ENCODE data around the gene GLRB. TPM values are rescaled to one million over a fixed set of nuclear protein-coding genes. Genes with fewer than 3 reads are reported as not detected.
"Not testable (repeated sequence)": the region's sequence is repeated elsewhere in the genome, so short reads cannot be mapped to it uniquely, and the experiment has no call there.

Gene GLRB
- total RNA-seq, 1 donor from 2014 or later = 9.9 TPM

- DNase-seq (ENCODE audit: missing footprints) (no peak), ATAC-seq (no peak)
- intact Hi-C loops (cut with DNase I) = no loop called here
Observed at GRCh38 chr4:157115613-157116335, 39.8 kb downstream of the GLRB start.

GRCh38 chr4:157121401-157121800 lies 45.5 kb downstream of the GLRB start:
- intact Hi-C loops (cut with DNase I) = no loop called here
- DNase-seq (ENCODE audit: missing footprints) (no peak), ATAC-seq (no peak)

GRCh38 chr4:157127571-157127970 lies 51.6 kb downstream of the GLRB start:
- intact Hi-C loops (cut with DNase I) = no loop called here
- no peak for DNase-seq (ENCODE audit: missing footprints)
- ATAC-seq = no peak

- DNase-seq (ENCODE audit: missing footprints) = no peak
- intact Hi-C loops (cut with DNase I) = no loop called here
- no peak for ATAC-seq
Observed at GRCh38 chr4:157128395-157128794, 52.4 kb downstream of the GLRB start.

GRCh38 chr4:157141976-157142375 lies 66.0 kb downstream of the GLRB start:
- DNase-seq (ENCODE audit: missing footprints) = no peak
- ATAC-seq = no peak
- intact Hi-C loops (cut with DNase I) = no loop called here

GRCh38 chr4:157143369-157143768 lies 67.4 kb downstream of the GLRB start:
- DNase-seq (ENCODE audit: missing footprints) = no peak
- no peak for ATAC-seq
- intact Hi-C loops (cut with DNase I) = no loop called here

- DNase-seq (ENCODE audit: missing footprints) (no peak), ATAC-seq (no peak)
- intact Hi-C loops (cut with DNase I) = no loop called here
Observed at GRCh38 chr4:157151711-157152110, 75.8 kb downstream of the GLRB start.

- ATAC-seq = no peak
- no peak for DNase-seq (ENCODE audit: missing footprints)
- intact Hi-C loops (cut with DNase I) = no loop called here
Observed at GRCh38 chr4:157165935-157166610, 90.1 kb downstream of the GLRB start.

GRCh38 chr4:157170321-157170720 lies 94.4 kb downstream of the GLRB start:
- no peak for DNase-seq (ENCODE audit: missing footprints)
- intact Hi-C loops (cut with DNase I) = no loop called here
- no peak for ATAC-seq

- no peak for ATAC-seq
- intact Hi-C loops (cut with DNase I) = no loop called here
Observed at GRCh38 chr4:157172011-157172410, 96.1 kb downstream of the GLRB start.

GRCh38 chr4:157180268-157180667 lies 104.3 kb downstream of the GLRB start:
- DNase-seq (ENCODE audit: missing footprints); ATAC-seq; intact Hi-C loops (cut with DNase I): not testable (repeated sequence)

More at GRCh38 chr4:157172011-157172410, 96.1 kb downstream of the GLRB start:
- no peak for DNase-seq (ENCODE audit: missing footprints)

GRCh38 chr4:157184300-157184699 lies 108.3 kb downstream of the GLRB start:
- no peak for ATAC-seq
- DNase-seq (ENCODE audit: missing footprints) = no peak
- intact Hi-C loops (cut with DNase I) = no loop called here

- intact Hi-C loops (cut with DNase I) = no loop called here
- DNase-seq (ENCODE audit: missing footprints) (no peak), ATAC-seq (no peak)
Observed at GRCh38 chr4:157185363-157185762, 109.4 kb downstream of the GLRB start.

GRCh38 chr4:157195374-157195773 lies 119.4 kb downstream of the GLRB start:
- intact Hi-C loops (cut with DNase I) = no loop called here
- DNase-seq (ENCODE audit: missing footprints) = no peak
- ATAC-seq = no peak

- intact Hi-C loops (cut with DNase I) = no loop called here
- ATAC-seq (no peak), DNase-seq (ENCODE audit: missing footprints) (no peak)
Observed at GRCh38 chr4:157196046-157196445, 120.1 kb downstream of the GLRB start.

GRCh38 chr4:157204634-157205244 lies 128.8 kb downstream of the GLRB start:
- ATAC-seq = no peak
- intact Hi-C loops (cut with DNase I) = no loop called here
- DNase-seq (ENCODE audit: missing footprints) = no peak

- DNase-seq (ENCODE audit: missing footprints) (no peak), ATAC-seq (no peak)
- intact Hi-C loops (cut with DNase I) = loop anchor here (10.0 kb wide), 1 partner anchor 757 kb away; no protein-coding TSS in a partner anchor
Observed at GRCh38 chr4:157217708-157218107, 141.8 kb downstream of the GLRB start.

GRCh38 chr4:157219711-157220370 lies 143.9 kb downstream of the GLRB start:
- ATAC-seq = no peak
- DNase-seq (ENCODE audit: missing footprints) = no peak
- intact Hi-C loops (cut with DNase I) = loop anchor here (10.0 kb wide), 1 partner anchor 755 kb away; no protein-coding TSS in a partner anchor

- DNase-seq (ENCODE audit: missing footprints) = no peak
Observed at GRCh38 chr4:157220371-157220881, 144.5 kb downstream of the GLRB start, which contains the start of gene GRIA2. GRIA2 (plus strand) TSS chr4:157220728; CDS start chr4:157221043, 315 bp downstream.

More at GRCh38 chr4:157220371-157220881, 144.5 kb downstream of the GLRB start, which contains the start of gene GRIA2:
- peak; percentile 63 for ATAC-seq
- intact Hi-C loops (cut with DNase I) = no loop called here

Measured in Right ventricle myocardium inferior (tissue), 1 donor.